A549 (cell line): ENCODE results near the gene MERTK. TPM values are rescaled to one million over a fixed set of nuclear protein-coding genes. Genes with fewer than 3 reads are reported as not detected.
A peak's percentile ranks its signal among the peaks of the same experiment; 100 is the strongest.
"Not testable (repeated sequence)": the region's sequence is repeated elsewhere in the genome, so short reads cannot be mapped to it uniquely, and the experiment has no call there.

Experiments used
- ATAC-seq, 2 experiments: fragments of 200-7000 bp in 1 of 2; fragments of >200 bp in 1 of 2; cut with Nextera tagmentation in 1 of 2; cut with Tn5 transposase in 1 of 2; 3 replicates each; pipeline versions ENCODE4 v1.8.0 to v1.9.1; 2018 to 2020; ENCODE audit warnings: mild to moderate bottlenecking in 1 of 2, moderate library complexity in 1 of 2
- CTCF ChIA-PET: fragments of 300-600 bp; sonication (Branson Sonifier 250); formaldehyde crosslinking; extraction: SDS; loops from one replicate; lab custom pipeline; 2021; ENCODE audit warnings: antibody characterized with exemption, inconsistent platforms; lab: Yijun Ruan, JAX
- POLR2A ChIA-PET: fragments of 350-600 bp; formaldehyde crosslinking; extraction: SDS; loops from one replicate; lab custom pipeline; 2021; ENCODE audit warnings: antibody characterized with exemption, inconsistent platforms; lab: Yijun Ruan, JAX
- DNase-seq, 2 experiments: peaks; one replicate each; pipeline versions ENCODE4 v3.0.0 to v3.0.0-alpha.2; 2011 to 2016; ENCODE audit warnings: low read depth in 1 of 2, low spot score in 1 of 2
- FAIRE-seq: peaks from 2 replicates; lab custom pipeline; 2011; peaks lifted over from hg19 to GRCh38; lab: Jason Lieb, UNC
- H3K27ac ChIP-seq, 2 experiments: fragments of >200 bp; sonication (Bioruptor Twin); formaldehyde crosslinking; 3 replicates each; pipeline ENCODE4 v1.5.1; 2016 to 2017
- H3K4me1 ChIP-seq: fragments of >200 bp; sonication (Bioruptor Twin); formaldehyde crosslinking; 3 replicates; pipeline ENCODE4 v1.6.1; 2016
- H3K4me2 ChIP-seq: fragments of >200 bp; sonication (Bioruptor Twin); formaldehyde crosslinking; 3 replicates; pipeline ENCODE4 v1.6.1; 2016
- H3K4me3 ChIP-seq: fragments of >200 bp; sonication (Bioruptor Twin); formaldehyde crosslinking; 3 replicates; pipeline ENCODE4 v1.5.1; 2016
- H3K9me3 ChIP-seq: fragments of >200 bp; sonication (Bioruptor Twin); formaldehyde crosslinking; 3 replicates; pipeline ENCODE4 v1.6.1; 2016
- CTCF ChIP-seq: fragments of >200 bp; sonication (Bioruptor Twin); formaldehyde crosslinking; IDR thresholded peaks from 3 replicates; pipeline ENCODE4 v1.5.1; 2016
- ELK1 ChIP-seq: fragments of 150-350 bp; IDR thresholded peaks from 2 replicates; pipeline ENCODE4 v1.6.1; 2014; ENCODE audit warnings: low read depth, mild to moderate bottlenecking, low read length
- ESRRA ChIP-seq: fragments of 150-350 bp; IDR thresholded peaks from 2 replicates; pipeline ENCODE4 v1.6.1; 2014; ENCODE audit warnings: mild to moderate bottlenecking, low read length, borderline replicate concordance
- FOSB ChIP-seq: fragments of 250-450 bp; sonication (Bioruptor Pico); IDR thresholded peaks from 2 replicates; pipeline ENCODE4 v1.5.0; 2020; ENCODE audit warnings: mild to moderate bottlenecking, moderate library complexity
- FOSL2 ChIP-seq, 2 experiments: fragments of 450-650 bp in 1 of 2; fragments of >200 bp in 1 of 2; sonication (Bioruptor Twin) in 1 of 2; formaldehyde crosslinking; IDR thresholded peaks; 2 replicates each; pipeline versions ENCODE4 v1.5.0 to v1.6.1; 2016 to 2020; ENCODE audit warnings: mild to moderate bottlenecking in 1 of 2, moderate library complexity in 1 of 2
- HDAC2 ChIP-seq: fragments of 200-600 bp; sonication (generic); IDR thresholded peaks from 2 replicates; pipeline ENCODE4 v1.6.1; 2016
- HMGXB4 ChIP-seq: fragments of 250-450 bp; sonication (Bioruptor Pico); IDR thresholded peaks from 2 replicates; pipeline ENCODE4 v1.5.0; 2021; ENCODE audit warnings: mild to moderate bottlenecking, moderate library complexity, borderline replicate concordance
- NR3C1 ChIP-seq: fragments of >200 bp; sonication (Bioruptor Twin); formaldehyde crosslinking; IDR thresholded peaks from 3 replicates; pipeline ENCODE4 v1.6.1; 2017
- PBX3 ChIP-seq: IDR thresholded peaks from 2 replicates; pipeline ENCODE4 v1.6.1; 2012
- POLR2AphosphoS2 ChIP-seq: conservative IDR thresholded peaks from 2 replicates; pipeline ENCODE4 v1.6.1; 2012; ENCODE audit warnings: low read length, improper control_type of control experiment, inconsistent platforms
- USF2 ChIP-seq: fragments of 450-650 bp; IDR thresholded peaks from 2 replicates; pipeline ENCODE4 v1.6.1; 2014; ENCODE audit warnings: antibody characterized with exemption
- ZC3H11A ChIP-seq: fragments of 450-650 bp; IDR thresholded peaks from 2 replicates; pipeline ENCODE4 v1.6.1; 2014; ENCODE audit warnings: antibody characterized with exemption, mild to moderate bottlenecking
- ZFP36 ChIP-seq: fragments of 450-650 bp; IDR thresholded peaks from 2 replicates; pipeline ENCODE4 v1.6.1; 2014; ENCODE audit warnings: borderline replicate concordance; ENCODE audit not compliant: partially characterized antibody
- WGBS: methylation state at CpG from one replicate; pipeline ENCODE4 v1.1.6; 2017; ENCODE audit errors: missing lambda C conversion rate; 5-methylcytosine and 5-hydroxymethylcytosine counted together
- polyA plus RNA-seq, 4 experiments: library from polyadenylated mRNA; depleted of rRNA in 3 of 4; stranded (reverse); fragments of >200 nt; fragmentation: RNase III in 1 of 4; extraction: RNeasy Plus Mini Kit Qiagen cat#74134 plus additional on column Dnase treatment in 1 of 4; gene quantifications; 2 replicates in 3 of 4; 3 replicates in 1 of 4; pipeline ENCODE4 v1.2.3, GENCODE V29; 2011 to 2017

Gene MERTK
- polyA plus RNA-seq, 2 of the 4 experiments (the other 2 are of a cell fraction) = 1.4 to 4.0 TPM

GRCh38 chr2:111909079-111909478 lies 10.7 kb downstream of the MERTK start:
- H3K4me1 ChIP-seq = no peaks in the 10 kb centered on the region; the same call in 2 of the 3 replicates
- peak overlapping the region; percentile 9; the same call in 1 of the 3 replicates for H3K4me2 ChIP-seq
- TF ChIP-seq PBX3 = no peak
- no peak for TF ChIP-seq ZC3H11A
- TF ChIP-seq HMGXB4 = no peak
- no peak for TF ChIP-seq ESRRA
- TF ChIP-seq POLR2AphosphoS2 = no peak
- no peak for TF ChIP-seq USF2
- TF ChIP-seq CTCF = no peak
- no peak for TF ChIP-seq FOSB (CRISPR knock-in tag)
- TF ChIP-seq NR3C1 = no peak
- TF ChIP-seq FOSL2 (IDR thresholded peaks at IDR 0.05) = no peak
- no peak for TF ChIP-seq FOSL2 (CRISPR knock-in tag; IDR thresholded peaks at IDR 0.05)
- no peak for DNase-seq
- H3K9me3 ChIP-seq = no peaks in the 10 kb centered on the region
- no peak overlapping the region; a peak in 1 of 6 replicates for H3K27ac ChIP-seq
- ChIA-PET CTCF (interaction anchor here (1.4 to 3.8 kb wide), 4 partner anchors 9 to 77 kb away, joined by 3 to 14 read pairs (median 4); no protein-coding TSS in a partner anchor), POLR2A (no interaction called here)
- H3K4me3 ChIP-seq = no peak overlapping the region
- no peak for ATAC-seq
- 61% methylated on average over 3 of the region's 3 CpGs for WGBS
- no peak for FAIRE-seq

- CTCF ChIA-PET = interaction anchor here (0.8 to 3.8 kb wide), 6 partner anchors 9 to 138 kb away, joined by 3 to 14 read pairs (median 3); no protein-coding TSS in a partner anchor
- 85% methylated on average over 4 of the region's 4 CpGs for WGBS
- DNase-seq, H3K27ac ChIP-seq, H3K4me2 ChIP-seq, H3K4me3 ChIP-seq, H3K9me3 ChIP-seq, ATAC-seq, POLR2A ChIA-PET, FAIRE-seq, H3K4me1 ChIP-seq: not testable (repeated sequence)
Observed at GRCh38 chr2:111909997-111910396, 11.6 kb downstream of the MERTK start.

- DNase-seq (no peak), ATAC-seq (no peak), FAIRE-seq (no peak)
- H3K9me3 ChIP-seq = no peaks in the 10 kb centered on the region
- TF ChIP-seq PBX3 (no peak), FOSL2 (IDR thresholded peaks at IDR 0.05) (no peak), FOSL2 (CRISPR knock-in tag; IDR thresholded peaks at IDR 0.05) (no peak), ELK1 (no peak), ZFP36 (no peak), HDAC2 (no peak)
- CTCF ChIA-PET = interaction anchor here (1.2 to 3.8 kb wide), 3 partner anchors 9 to 137 kb away, joined by 3 to 14 read pairs (median 3); no protein-coding TSS in a partner anchor
- no peak overlapping the region for H3K4me3 ChIP-seq
- POLR2A ChIA-PET = no interaction called here
- no peak overlapping the region for H3K4me2 ChIP-seq
- 93% methylated on average over 2 of the region's 2 CpGs for WGBS
- no peaks in the 10 kb centered on the region; the same call in 2 of the 3 replicates for H3K4me1 ChIP-seq
- H3K27ac ChIP-seq = no peak overlapping the region
Observed at GRCh38 chr2:111910609-111911277, 12.3 kb downstream of the MERTK start.

GRCh38 chr2:111911295-111911977 lies 13.0 kb downstream of the MERTK start:
- DNase-seq, H3K27ac ChIP-seq, H3K9me3 ChIP-seq, FAIRE-seq, H3K4me2 ChIP-seq, H3K4me3 ChIP-seq, ATAC-seq, H3K4me1 ChIP-seq, POLR2A ChIA-PET: not testable (repeated sequence)
- WGBS = 92% methylated on average over 7 of the region's 7 CpGs
- CTCF ChIA-PET = interaction anchor here (1.2 to 3.8 kb wide), 3 partner anchors 11 to 137 kb away, joined by 3 to 14 read pairs (median 4); no protein-coding TSS in a partner anchor
